NCI-H1930 (cell line): ENCODE measurements around the gene KRT28.
A peak's percentile ranks its signal among the peaks of the same experiment; 100 is the strongest.
"Not testable (repeated sequence)": the region's sequence is repeated elsewhere in the genome, so short reads cannot be mapped to it uniquely, and the experiment has no call there.

Source experiments
- DNase-seq, 2 experiments: peaks; one replicate each; lab custom pipeline; 2025; lab: John Stamatoyannopoulos, UW

Gene KRT28

GRCh38 chr17:40818733-40819527, 19.2 kb upstream of the KRT28 start:
- DNase-seq: peak; percentile 46 to 71

GRCh38 chr17:40818343-40818732, 18.6 kb upstream of the KRT28 start:
- DNase-seq: no peak

GRCh38 chr17:40817103-40817682, 17.4 kb upstream of the KRT28 start:
- DNase-seq: no peak

- DNase-seq: no peak
These were observed 16.8 kb upstream of the KRT28 start for GRCh38 chr17:40816569-40816968.

GRCh38 chr17:40815381-40815780, 15.6 kb upstream of the KRT28 start:
- no peak for DNase-seq

GRCh38 chr17:40814657-40815056, 14.9 kb upstream of the KRT28 start:
- DNase-seq: not testable (repeated sequence)

- DNase-seq: no peak
These were observed 14.0 kb upstream of the KRT28 start for GRCh38 chr17:40813804-40814203.

GRCh38 chr17:40812639-40813038, 12.9 kb upstream of the KRT28 start:
- DNase-seq: no peak

- no peak for DNase-seq
These were observed 10.7 kb upstream of the KRT28 start for GRCh38 chr17:40810494-40810893.

GRCh38 chr17:40809721-40810421, 10.1 kb upstream of the KRT28 start:
- no peak for DNase-seq

- DNase-seq: no peak
These were observed 6.4 kb upstream of the KRT28 start for GRCh38 chr17:40806131-40806530.

- DNase-seq: peak; percentile 51 to 71
These were observed 3.9 kb upstream of the KRT28 start for GRCh38 chr17:40803617-40804082.

- no peak for DNase-seq
These were observed 1.4 kb upstream of the KRT28 start for GRCh38 chr17:40801157-40801556.

GRCh38 chr17:40800381-40800780, 622 bp upstream of the KRT28 start:
- no peak for DNase-seq

GRCh38 chr17:40796846-40797245, 2.9 kb downstream of the KRT28 start:
- no peak for DNase-seq

GRCh38 chr17:40795019-40795667, 4.6 kb downstream of the KRT28 start:
- DNase-seq: no peak

- no peak for DNase-seq
These were observed 5.3 kb downstream of the KRT28 start for GRCh38 chr17:40794466-40794865.

- DNase-seq: no peak
These were observed 5.9 kb downstream of the KRT28 start for GRCh38 chr17:40793832-40794231.

- no peak for DNase-seq
These were observed 7.8 kb downstream of the KRT28 start for GRCh38 chr17:40791787-40792436.

GRCh38 chr17:40791111-40791510, 8.6 kb downstream of the KRT28 start:
- DNase-seq: no peak

GRCh38 chr17:40782450-40782849, 17.3 kb downstream of the KRT28 start, which contains the start of gene KRT27:
Gene KRT27 (minus strand): TSS chr17:40782550. CDS start chr17:40782493, 57 bp downstream.
- no peak for DNase-seq
